Endothelial cell (in vitro differentiated cells): ENCODE results near the gene CD27. TPM values are rescaled to one million over a fixed set of nuclear protein-coding genes. Genes with fewer than 3 reads are reported as not detected.
"Not testable (repeated sequence)": the region's sequence is repeated elsewhere in the genome, so short reads cannot be mapped to it uniquely, and the experiment has no call there.

Experiments
- DNase-seq: peaks from one replicate; pipeline ENCODE4 v3.0.0; 2021; ENCODE audit warnings: low spot score
- H3K27ac Mint-ChIP-seq: one replicate; pipeline ENCODE4 v1.8.0; 2021; ENCODE audit warnings: mixed read lengths, inconsistent platforms; ENCODE audit not compliant: unreplicated experiment
- H3K27me3 Mint-ChIP-seq: one replicate; pipeline ENCODE4 v1.8.0; 2021; ENCODE audit warnings: mild to moderate bottlenecking, moderate library complexity, mixed read lengths, inconsistent platforms; ENCODE audit not compliant: unreplicated experiment
- H3K36me3 Mint-ChIP-seq: one replicate; pipeline ENCODE4 v1.8.0; 2021; ENCODE audit warnings: mild to moderate bottlenecking, low read depth, mixed read lengths, inconsistent platforms; ENCODE audit not compliant: unreplicated experiment
- H3K4me1 Mint-ChIP-seq: one replicate; pipeline ENCODE4 v1.8.0; 2021; ENCODE audit warnings: mild to moderate bottlenecking, mixed read lengths, inconsistent platforms; ENCODE audit not compliant: unreplicated experiment
- H3K4me3 Mint-ChIP-seq: one replicate; pipeline ENCODE4 v1.8.0; 2021; ENCODE audit warnings: mild to moderate bottlenecking, mixed read lengths, inconsistent platforms; ENCODE audit not compliant: unreplicated experiment
- H3K9me3 Mint-ChIP-seq: one replicate; pipeline ENCODE4 v1.8.0; 2021; ENCODE audit warnings: mixed read lengths, inconsistent platforms; ENCODE audit not compliant: unreplicated experiment
- total RNA-seq: library from RNA; stranded (reverse); fragmentation: NEBNext Ultra II Directional; extraction: Animal tissue kit (Norgen Biotek cat#: 25700); gene quantifications from one replicate; pipeline ENCODE4 v1.2.1, GENCODE V29; 2021; ENCODE audit not compliant: unreplicated experiment
- TF ChIP-seq, protein P1 (sequence below): fragments of 200-600 bp; sonication (generic); IDR thresholded peaks from one replicate; pipeline ENCODE4 v1.5.0; 2021; ENCODE audit warnings: antibody characterized with exemption; ENCODE audit not compliant: unreplicated experiment

Gene CD27
- total RNA-seq, 1 donor from 2014 or later = not detected

DNA sequence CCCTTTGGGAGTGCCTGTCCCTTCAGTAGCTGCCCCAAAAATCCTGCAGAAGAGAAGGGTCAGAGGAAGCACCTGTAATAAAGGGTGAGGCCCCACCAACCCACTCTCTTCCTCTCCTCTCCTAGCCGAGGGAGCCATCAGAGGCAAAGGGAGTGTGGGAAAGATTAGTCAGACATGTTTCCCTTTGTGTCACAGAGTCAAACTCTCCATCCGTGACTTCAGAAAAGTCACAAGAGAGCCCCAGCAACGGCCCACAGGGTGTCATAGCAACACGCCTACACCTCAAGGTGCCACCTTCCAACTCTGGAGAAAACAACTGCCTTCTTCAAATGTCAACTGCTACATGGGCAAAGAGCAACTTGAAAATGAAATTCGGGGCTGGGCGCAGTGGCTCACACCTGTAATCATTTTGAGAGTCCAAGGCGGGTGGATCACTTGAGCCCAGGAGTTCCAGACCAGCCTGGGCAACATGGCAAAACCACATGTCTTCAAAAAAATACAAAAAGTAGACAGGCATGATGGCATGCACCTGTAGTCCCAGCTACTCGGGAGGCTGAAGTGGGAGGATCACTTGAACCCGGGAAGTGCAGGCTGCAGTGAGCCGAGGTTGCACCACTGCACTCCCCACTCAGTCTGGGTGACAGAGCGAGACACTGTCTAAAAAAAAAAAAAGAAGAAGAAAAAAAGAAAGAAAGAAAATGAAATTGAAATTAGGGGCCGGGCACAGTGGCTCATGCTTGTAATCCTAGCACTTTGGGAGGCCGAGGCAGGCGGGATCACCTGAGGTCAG is 17.7 kb upstream of the CD27 start:
- H3K4me1 Mint-ChIP-seq = peaks cover 12% of the 10 kb centered on the region
- DNase-seq = no peak
- TF ChIP-seq, protein P1, sequence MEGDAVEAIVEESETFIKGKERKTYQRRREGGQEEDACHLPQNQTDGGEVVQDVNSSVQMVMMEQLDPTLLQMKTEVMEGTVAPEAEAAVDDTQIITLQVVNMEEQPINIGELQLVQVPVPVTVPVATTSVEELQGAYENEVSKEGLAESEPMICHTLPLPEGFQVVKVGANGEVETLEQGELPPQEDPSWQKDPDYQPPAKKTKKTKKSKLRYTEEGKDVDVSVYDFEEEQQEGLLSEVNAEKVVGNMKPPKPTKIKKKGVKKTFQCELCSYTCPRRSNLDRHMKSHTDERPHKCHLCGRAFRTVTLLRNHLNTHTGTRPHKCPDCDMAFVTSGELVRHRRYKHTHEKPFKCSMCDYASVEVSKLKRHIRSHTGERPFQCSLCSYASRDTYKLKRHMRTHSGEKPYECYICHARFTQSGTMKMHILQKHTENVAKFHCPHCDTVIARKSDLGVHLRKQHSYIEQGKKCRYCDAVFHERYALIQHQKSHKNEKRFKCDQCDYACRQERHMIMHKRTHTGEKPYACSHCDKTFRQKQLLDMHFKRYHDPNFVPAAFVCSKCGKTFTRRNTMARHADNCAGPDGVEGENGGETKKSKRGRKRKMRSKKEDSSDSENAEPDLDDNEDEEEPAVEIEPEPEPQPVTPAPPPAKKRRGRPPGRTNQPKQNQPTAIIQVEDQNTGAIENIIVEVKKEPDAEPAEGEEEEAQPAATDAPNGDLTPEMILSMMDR = no peak
- no peaks in the 10 kb centered on the region for H3K27me3 Mint-ChIP-seq
- no peak overlapping the region for H3K27ac Mint-ChIP-seq
- H3K4me3 Mint-ChIP-seq = no peak overlapping the region
- no peaks in the 10 kb centered on the region for H3K36me3 Mint-ChIP-seq
- H3K9me3 Mint-ChIP-seq = no peaks in the 10 kb centered on the region

DNA sequence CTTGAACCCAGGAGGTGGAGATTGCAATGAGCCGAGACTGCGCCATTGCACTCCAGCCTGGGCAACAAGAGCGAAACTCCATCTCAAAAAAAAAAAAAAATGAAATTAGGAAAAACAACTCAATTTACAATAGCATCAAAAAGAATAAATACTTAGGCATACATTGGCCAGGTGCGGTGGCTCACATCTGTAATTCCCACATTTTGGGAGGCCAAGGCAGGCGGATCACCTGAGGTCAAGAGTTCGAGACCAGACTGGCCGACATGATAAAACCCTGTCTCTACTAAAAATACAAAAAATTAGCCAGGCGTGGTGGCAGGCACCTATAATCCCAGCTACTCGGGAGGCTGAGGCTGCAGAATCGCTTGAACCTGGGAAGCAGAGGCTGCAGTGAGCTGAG is 17.0 kb upstream of the CD27 start:
- H3K27me3 Mint-ChIP-seq, H3K9me3 Mint-ChIP-seq, H3K4me3 Mint-ChIP-seq, H3K27ac Mint-ChIP-seq, H3K36me3 Mint-ChIP-seq, DNase-seq: not testable (repeated sequence)
- peaks cover 12% of the 10 kb centered on the region for H3K4me1 Mint-ChIP-seq

DNA sequence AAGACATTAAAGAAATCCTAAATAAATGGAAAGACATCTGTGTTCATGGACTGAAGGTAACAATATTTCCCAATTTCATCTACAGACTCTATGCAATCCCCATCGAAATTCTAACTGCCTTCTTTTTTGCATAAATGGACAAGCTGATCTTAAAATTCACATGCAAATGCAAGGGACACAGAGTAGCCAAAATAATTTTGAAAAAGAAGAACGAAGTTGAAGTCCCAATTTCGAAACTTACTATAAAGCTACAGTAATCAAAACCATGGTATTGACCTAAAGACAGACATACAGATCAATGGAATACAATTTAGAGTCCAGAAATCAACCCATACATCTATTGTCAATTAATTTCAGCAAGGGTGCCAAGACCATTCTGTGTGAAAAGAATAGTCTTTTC is 16.4 kb upstream of the CD27 start:
- TF ChIP-seq, protein P1 = no peak
- Mint-ChIP-seq H3K4me1 (peaks cover 12% of the 10 kb centered on the region), H3K9me3 (no peaks in the 10 kb centered on the region), H3K27me3 (no peaks in the 10 kb centered on the region), H3K36me3 (no peaks in the 10 kb centered on the region), H3K27ac (no peak overlapping the region), H3K4me3 (no peak overlapping the region)
- no peak for DNase-seq

DNA sequence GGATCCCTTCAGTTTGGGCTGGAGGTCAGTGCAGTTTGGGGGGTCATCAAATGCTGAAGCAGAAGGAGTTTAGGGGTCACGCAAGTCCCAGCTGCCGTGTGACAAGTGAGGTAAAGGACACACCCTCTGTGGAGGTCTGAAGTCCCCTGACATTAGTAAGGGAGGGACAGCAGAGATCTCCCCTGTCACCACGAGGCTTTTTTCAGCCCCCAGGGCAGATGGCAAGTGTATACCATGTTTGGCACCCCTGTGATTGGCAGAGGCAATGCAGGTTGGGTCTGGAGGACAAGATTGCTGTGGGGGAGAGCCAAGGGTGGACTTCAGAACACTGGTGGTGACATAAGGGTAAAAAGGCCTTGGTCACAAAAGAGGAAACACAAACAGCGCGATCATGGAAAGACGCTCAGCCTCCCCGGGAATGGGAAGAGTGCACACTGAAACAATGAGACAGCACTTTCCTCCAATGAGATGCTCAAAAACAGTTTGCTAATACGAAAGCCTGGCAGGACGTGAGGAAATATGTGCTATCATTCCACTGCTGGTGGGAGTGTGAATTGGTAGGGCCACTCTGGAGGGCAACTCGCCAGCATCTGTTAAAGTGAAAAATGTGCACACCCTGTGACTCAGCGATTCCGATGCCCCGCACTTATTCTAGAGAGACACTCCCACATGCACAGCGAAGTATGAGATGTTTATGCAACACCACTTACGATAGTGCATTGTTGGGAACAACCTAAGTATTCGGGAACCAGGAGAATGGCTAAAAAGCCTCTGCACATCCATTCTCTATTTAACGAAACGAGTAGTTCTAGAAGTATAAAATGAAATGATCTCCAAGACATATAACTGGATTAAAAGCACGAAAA is 14.4 kb upstream of the CD27 start:
- DNase-seq = no peak
- no peaks in the 10 kb centered on the region for H3K27me3 Mint-ChIP-seq
- TF ChIP-seq, protein P1 = no peak
- H3K36me3 Mint-ChIP-seq = no peaks in the 10 kb centered on the region
- H3K4me3 Mint-ChIP-seq = no peak overlapping the region
- no peaks in the 10 kb centered on the region for H3K9me3 Mint-ChIP-seq
- peak overlapping the region; percentile 52 for H3K27ac Mint-ChIP-seq
- H3K4me1 Mint-ChIP-seq = peaks cover 12% of the 10 kb centered on the region

DNA sequence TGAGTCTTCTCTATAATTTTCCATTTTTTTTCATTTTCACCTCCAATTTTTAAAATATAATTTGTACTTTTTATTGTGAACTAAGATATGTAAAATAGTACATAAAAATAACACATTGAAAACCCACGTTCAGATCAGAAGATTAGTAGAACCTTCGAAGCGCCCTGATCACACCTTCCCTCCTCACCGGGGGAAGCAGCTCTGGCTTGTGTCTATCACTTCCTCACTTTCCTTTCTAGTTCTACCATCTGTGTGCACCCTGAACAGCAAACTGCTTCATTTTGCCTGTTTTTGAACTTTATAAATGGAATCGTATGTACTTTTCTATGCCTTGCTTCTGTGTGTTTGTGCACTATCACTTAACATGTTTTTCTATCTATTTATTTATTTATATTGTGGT is 11.8 kb upstream of the CD27 start:
- Mint-ChIP-seq H3K27ac (no peak overlapping the region), H3K27me3 (no peaks in the 10 kb centered on the region), H3K4me1 (peaks cover 12% of the 10 kb centered on the region), H3K36me3 (no peaks in the 10 kb centered on the region), H3K4me3 (no peak overlapping the region), H3K9me3 (no peaks in the 10 kb centered on the region)
- no peak for DNase-seq
- TF ChIP-seq, protein P1 = no peak
